Hepatocyte (in vitro differentiated cells): Measurements from ENCODE around the gene STEEP1. TPM values are rescaled to one million over a fixed set of nuclear protein-coding genes. Genes with fewer than 3 reads are reported as not detected.
"Not testable (repeated sequence)": the region's sequence is repeated elsewhere in the genome, so short reads cannot be mapped to it uniquely, and the experiment has no call there.

Experiments used
- DNase-seq: peaks from one replicate; pipeline ENCODE4 v3.0.0-alpha.2; 2016; ENCODE audit warnings: low spot score
- H2AFZ ChIP-seq: fragments of 200-600 bp; sonication (generic); 2 replicates; pipeline ENCODE4 v1.6.0; 2016; ENCODE audit warnings: antibody characterized with exemption, mild to moderate bottlenecking
- H3K27ac ChIP-seq: fragments of 200-600 bp; sonication (generic); 2 replicates; pipeline ENCODE4 v1.5.1; 2016; ENCODE audit warnings: mild to moderate bottlenecking
- H3K27me3 ChIP-seq: fragments of 200-600 bp; sonication (generic); 2 replicates; pipeline ENCODE4 v1.6.1; 2016
- H3K36me3 ChIP-seq: fragments of 200-600 bp; sonication (generic); replicated peaks from 2 replicates; pipeline ENCODE4 v1.5.1; 2016; ENCODE audit warnings: low read depth; ENCODE audit not compliant: insufficient read depth
- H3K4me1 ChIP-seq: fragments of 200-600 bp; sonication (generic); 2 replicates; pipeline ENCODE4 v1.5.1; 2016; ENCODE audit warnings: mild to moderate bottlenecking, moderate library complexity; ENCODE audit not compliant: insufficient read depth
- H3K4me2 ChIP-seq: fragments of 200-600 bp; sonication (generic); 2 replicates; pipeline ENCODE4 v1.6.0; 2016
- H3K4me3 ChIP-seq: fragments of 200-600 bp; sonication (generic); 2 replicates; pipeline ENCODE4 v1.5.1; 2016; ENCODE audit warnings: mild to moderate bottlenecking
- H3K79me2 ChIP-seq: fragments of 200-600 bp; sonication (generic); 2 replicates; pipeline ENCODE4 v1.6.0; 2017; ENCODE audit warnings: mild to moderate bottlenecking
- H3K9me2 ChIP-seq: fragments of 200-600 bp; sonication (generic); replicated peaks from 2 replicates; pipeline ENCODE4 v1.6.0; 2017; ENCODE audit warnings: mild to moderate bottlenecking; ENCODE audit not compliant: insufficient read depth
- H3K9me3 ChIP-seq: fragments of 200-600 bp; sonication (generic); 2 replicates; pipeline ENCODE4 v1.5.1; 2016; ENCODE audit warnings: low read depth, mild to moderate bottlenecking
- H4K20me1 ChIP-seq: fragments of 200-600 bp; sonication (generic); 2 replicates; pipeline ENCODE4 v1.6.0; 2016; ENCODE audit warnings: mild to moderate bottlenecking; ENCODE audit not compliant: insufficient read depth, poor library complexity, severe bottlenecking
- CTCF ChIP-seq: fragments of 200-600 bp; sonication (generic); IDR thresholded peaks from 2 replicates; pipeline ENCODE4 v1.5.1; 2016; ENCODE audit warnings: antibody characterized with exemption, mild to moderate bottlenecking; ENCODE audit not compliant: poor library complexity
- EZH2 ChIP-seq: fragments of 200-600 bp; sonication (generic); IDR thresholded peaks from 2 replicates; pipeline ENCODE4 v1.6.1; 2016; ENCODE audit warnings: antibody characterized with exemption, mild to moderate bottlenecking, borderline replicate concordance
- EZH2phosphoT487 ChIP-seq: fragments of 200-600 bp; sonication (generic); IDR thresholded peaks from one replicate; pipeline ENCODE4 v1.6.1; 2018; ENCODE audit warnings: antibody characterized with exemption, mild to moderate bottlenecking, low read depth, moderate library complexity; ENCODE audit not compliant: unreplicated experiment, severe bottlenecking
- WGBS: methylation state at CpG from one replicate; pipeline ENCODE4 v1.1.6; 2016; ENCODE audit warnings: low lambda C conversion rate; ENCODE audit errors: missing lambda C conversion rate; 5-methylcytosine and 5-hydroxymethylcytosine counted together
- polyA plus RNA-seq: library from polyadenylated mRNA; unstranded; fragments of >200 nt; fragmentation: Nextera tagmentation; extraction: Ambion mirVana; gene quantifications from 2 replicates; pipeline ENCODE4 v1.2.1, GENCODE V29; 2016
- total RNA-seq: library from RNA; depleted of rRNA; stranded (reverse); fragments of >200 nt; gene quantifications from 2 replicates; pipeline ENCODE4 v1.2.3, GENCODE V29; 2014

The STEEP1 gene
- total and polyA plus RNA-seq, 2 experiments from 2014 or later, result 11.1 to 23.8 TPM

GRCh38 chrX:119505945-119506344 lies 59.3 kb downstream of the STEEP1 start:
- Histone ChIP-seq H3K79me2 (no peaks in the 10 kb centered on the region), H3K27me3 (no peaks in the 10 kb centered on the region), H4K20me1 (no peaks in the 10 kb centered on the region), H3K4me3 (no peak overlapping the region), H3K9me3 (no peaks in the 10 kb centered on the region), H3K4me1 (peaks cover 4% of the 10 kb centered on the region), H2AFZ (no peak overlapping the region), H3K4me2 (no peak overlapping the region), H3K9me2 (no peaks in the 10 kb centered on the region), H3K36me3 (no peaks in the 10 kb centered on the region), H3K27ac (no peak overlapping the region)
- TF ChIP-seq EZH2phosphoT487, result no peak
- no peak for TF ChIP-seq CTCF
- TF ChIP-seq EZH2, result no peak
- 55% methylated on average over 4 of the region's 4 CpGs for WGBS
- DNase-seq, result peak; percentile 21

GRCh38 chrX:119505145-119505544 lies 60.1 kb downstream of the STEEP1 start:
- H2AFZ ChIP-seq, H3K36me3 ChIP-seq: not testable (repeated sequence)

GRCh38 chrX:119503484-119503861 lies 61.7 kb downstream of the STEEP1 start:
- Histone ChIP-seq H3K27me3 (no peaks in the 10 kb centered on the region), H3K4me3 (no peak overlapping the region), H3K36me3 (no peaks in the 10 kb centered on the region), H2AFZ (no peak overlapping the region), H3K4me1 (peaks cover 4% of the 10 kb centered on the region), H3K27ac (peak overlapping the region; percentile 68), H3K79me2 (no peaks in the 10 kb centered on the region), H3K4me2 (no peak overlapping the region), H3K9me3 (no peaks in the 10 kb centered on the region), H4K20me1 (no peaks in the 10 kb centered on the region), H3K9me2 (no peaks in the 10 kb centered on the region)
- DNase-seq, result peak; percentile 33
- no peak for TF ChIP-seq CTCF
- TF ChIP-seq EZH2phosphoT487, result no peak
- no peak for TF ChIP-seq EZH2
- 77% methylated on average over 2 of the region's 2 CpGs for WGBS

More at GRCh38 chrX:119505145-119505544, 60.1 kb downstream of the STEEP1 start:
- H3K4me1 ChIP-seq, H3K4me3 ChIP-seq, H3K79me2 ChIP-seq, H3K9me2 ChIP-seq, DNase-seq, H3K4me2 ChIP-seq, H4K20me1 ChIP-seq, H3K9me3 ChIP-seq, H3K27ac ChIP-seq, H3K27me3 ChIP-seq: not testable (repeated sequence)
- WGBS, result 80% methylated on average over 10 of the region's 10 CpGs

- TF ChIP-seq EZH2 (no peak), EZH2phosphoT487 (no peak), CTCF (no peak)
- H3K9me3 ChIP-seq, result no peaks in the 10 kb centered on the region
- no peak overlapping the region for H2AFZ ChIP-seq
- no peaks in the 10 kb centered on the region for H3K9me2 ChIP-seq
- no peak overlapping the region for H3K4me3 ChIP-seq
- H3K79me2 ChIP-seq, result no peaks in the 10 kb centered on the region
- H3K27ac ChIP-seq, result peak overlapping the region; percentile 68
- no peaks in the 10 kb centered on the region for H3K36me3 ChIP-seq
- H3K4me2 ChIP-seq, result no peak overlapping the region
- no peaks in the 10 kb centered on the region for H4K20me1 ChIP-seq
- 70% methylated on average over 11 of the region's 11 CpGs for WGBS
- no peaks in the 10 kb centered on the region for H3K27me3 ChIP-seq
- peak; percentile 30 for DNase-seq
- H3K4me1 ChIP-seq, result peaks cover 4% of the 10 kb centered on the region
Observed at GRCh38 chrX:119502727-119503483, 62.3 kb downstream of the STEEP1 start.
